Measurements from ENCODE around the gene FOXA2. TPM values are rescaled to one million over a fixed set of nuclear protein-coding genes. Genes with fewer than 3 reads are reported as not detected.

The FOXA2 gene
- total and polyA plus RNA-seq, 2 of the 13 experiments (the other 11 are each of a cell fraction or from before 2014, with no cell fraction given): 8.8 to 12.2 TPM

GRCh38 chr20:22583773-22584521, 425 bp downstream of the FOXA2 start (continued):
- TF ChIP-seq ZNF570 (CRISPR knock-in tag; IDR thresholded peaks at IDR 0.05; ENCODE audit: borderline replicate concordance) (no peak), NCOR1 (IDR thresholded peaks at IDR 0.05; ENCODE audit: borderline replicate concordance, low read length) (no peak; the same call in 1 of the 2 replicates), FOXM1 (CRISPR knock-in tag; IDR thresholded peaks at IDR 0.05) (no peak), ZNF691 (CRISPR knock-in tag; IDR thresholded peaks at IDR 0.05; ENCODE audit: borderline replicate concordance, low read depth) (peak; percentile 88), KMT2B (CRISPR knock-in tag; IDR thresholded peaks at IDR 0.05) (no peak), ZNF672 (CRISPR knock-in tag; IDR thresholded peaks at IDR 0.05) (no peak), ZNF503 (CRISPR knock-in tag; IDR thresholded peaks at IDR 0.05) (no peak; the same call in 1 of the 2 replicates), XRCC5 (optimal IDR thresholded peaks at IDR 0.05; ENCODE audit: low read length) (peak; percentile 13), FOSL2 (CRISPR knock-in tag; IDR thresholded peaks at IDR 0.05) (no peak; the same call in 1 of the 2 replicates), ISX (CRISPR knock-in tag; conservative IDR thresholded peaks at IDR 0.05) (no peak), ZNF773 (CRISPR knock-in tag; IDR thresholded peaks at IDR 0.05; ENCODE audit: borderline replicate concordance) (peak; percentile 47; the same call in 1 of the 2 replicates), ZNF605 (CRISPR knock-in tag; IDR thresholded peaks at IDR 0.05) (no peak), ATAD3A (CRISPR knock-in tag; IDR thresholded peaks at IDR 0.05) (no peak), NFE2L2 (IDR thresholded peaks at IDR 0.05; ENCODE audit: low read length) (no peak), ZNF816 (CRISPR knock-in tag; IDR thresholded peaks at IDR 0.05; ENCODE audit: borderline replicate concordance) (no peak), ZNF44 (CRISPR knock-in tag; IDR thresholded peaks at IDR 0.05) (no peak), AFF4 (CRISPR knock-in tag; IDR thresholded peaks at IDR 0.05) (no peak), CERS6 (CRISPR knock-in tag; IDR thresholded peaks at IDR 0.05) (no peak), TSC22D2 (CRISPR knock-in tag; IDR thresholded peaks at IDR 0.05; ENCODE audit: borderline replicate concordance) (0 out of 2 replicates have a peak, but pooled peaks have one; percentile 23), HNRNPLL (IDR thresholded peaks at IDR 0.05; ENCODE audit: low read depth, low read length, poor library complexity, severe bottlenecking) (no peak), KDM5B (CRISPR knock-in tag; IDR thresholded peaks at IDR 0.05; ENCODE audit: borderline replicate concordance) (no peak)
